HG02840 (cell line): ENCODE results near the gene PHACTR1.

ENCODE experiments used
- ATAC-seq: cut with Tn5 transposase; IDR thresholded peaks from one replicate; pipeline ENCODE4 v1.9.1; 2021; ENCODE audit warnings: mild to moderate bottlenecking, moderate library complexity, moderate number of reproducible peaks; ENCODE audit not compliant: unreplicated experiment, low FRiP score

PHACTR1 gene

GRCh38 chr6:12973386-12973785 lies 256.8 kb downstream of the PHACTR1 start:
- ATAC-seq: no peak

- no peak for ATAC-seq
Measured at GRCh38 chr6:12974551-12974950, 258.0 kb downstream of the PHACTR1 start.

GRCh38 chr6:12976366-12976765 lies 259.8 kb downstream of the PHACTR1 start:
- ATAC-seq: no peak

- ATAC-seq: no peak
Measured at GRCh38 chr6:12977206-12977605, 260.6 kb downstream of the PHACTR1 start.

- no peak for ATAC-seq
Measured at GRCh38 chr6:12977806-12978205, 261.2 kb downstream of the PHACTR1 start.

GRCh38 chr6:12980741-12981140 lies 264.2 kb downstream of the PHACTR1 start:
- ATAC-seq: no peak

- no peak for ATAC-seq
Measured at GRCh38 chr6:12984776-12985175, 268.2 kb downstream of the PHACTR1 start.

- ATAC-seq: no peak
Measured at GRCh38 chr6:12987783-12988182, 271.2 kb downstream of the PHACTR1 start.

GRCh38 chr6:12990162-12990561 lies 273.6 kb downstream of the PHACTR1 start:
- no peak for ATAC-seq

GRCh38 chr6:12991435-12991834 lies 274.9 kb downstream of the PHACTR1 start:
- no peak for ATAC-seq

- ATAC-seq: no peak
Measured at GRCh38 chr6:12992770-12993169, 276.2 kb downstream of the PHACTR1 start.

- ATAC-seq: no peak
Measured at GRCh38 chr6:12993283-12993898, 276.8 kb downstream of the PHACTR1 start.

GRCh38 chr6:12995419-12995818 lies 278.9 kb downstream of the PHACTR1 start:
- no peak for ATAC-seq

GRCh38 chr6:13000537-13000936 lies 284.0 kb downstream of the PHACTR1 start:
- ATAC-seq: no peak

- ATAC-seq: no peak
Measured at GRCh38 chr6:13001927-13002326, 285.4 kb downstream of the PHACTR1 start.

- no peak for ATAC-seq
Measured at GRCh38 chr6:13004601-13005000, 288.0 kb downstream of the PHACTR1 start.

GRCh38 chr6:13005994-13006393 lies 289.4 kb downstream of the PHACTR1 start:
- no peak for ATAC-seq

GRCh38 chr6:13006578-13007300 lies 290.2 kb downstream of the PHACTR1 start:
- no peak for ATAC-seq

GRCh38 chr6:13007744-13008143 lies 291.2 kb downstream of the PHACTR1 start:
- ATAC-seq: no peak

GRCh38 chr6:13009031-13009430 lies 292.5 kb downstream of the PHACTR1 start:
- no peak for ATAC-seq

- no peak for ATAC-seq
Measured at GRCh38 chr6:13009461-13009860, 292.9 kb downstream of the PHACTR1 start.

GRCh38 chr6:13011612-13012146 lies 295.1 kb downstream of the PHACTR1 start:
- no peak for ATAC-seq
